Memory B cell (primary cell): ENCODE results near the gene BOK.
"Not testable (repeated sequence)": the region's sequence is repeated elsewhere in the genome, so short reads cannot be mapped to it uniquely, and the experiment has no call there.

Experiments used
- ATAC-seq: fragments of 150-1000 bp; cut with Tn5 transposase; 2 replicates; pipeline ENCODE4 v1.10.0; 2021; ENCODE audit warnings: low read depth, mild to moderate bottlenecking, moderate library complexity
- DNase-seq, 2 donors: peaks; one replicate each; pipeline ENCODE4 v3.0.0; 2022; ENCODE audit warnings: low spot score in 2 of 2
- H3K27ac Mint-ChIP-seq: one replicate; pipeline ENCODE4 v1.8.0; 2022; ENCODE audit warnings: mild to moderate bottlenecking, moderate library complexity, mixed read lengths
- H3K27me3 Mint-ChIP-seq: one replicate; pipeline ENCODE4 v1.8.0; 2022; ENCODE audit warnings: mixed read lengths
- H3K36me3 Mint-ChIP-seq: one replicate; pipeline ENCODE4 v1.8.0; 2022; ENCODE audit warnings: mild to moderate bottlenecking, mixed read lengths
- H3K4me1 Mint-ChIP-seq: one replicate; pipeline ENCODE4 v1.8.0; 2022; ENCODE audit warnings: mixed read lengths
- H3K4me3 Mint-ChIP-seq: one replicate; pipeline ENCODE4 v1.8.0; 2022; ENCODE audit warnings: mild to moderate bottlenecking, moderate library complexity, mixed read lengths
- H3K9me3 Mint-ChIP-seq: one replicate; pipeline ENCODE4 v1.8.0; 2022; ENCODE audit warnings: mixed read lengths

BOK gene

GRCh38 chr2:241567776-241568175, 9.2 kb downstream of the BOK start:
- peaks cover 3% of the 10 kb centered on the region for H3K27me3 Mint-ChIP-seq
- peaks cover 3% of the 10 kb centered on the region for H3K4me1 Mint-ChIP-seq
- H3K27ac Mint-ChIP-seq = no peak overlapping the region
- H3K4me3 Mint-ChIP-seq = no peak overlapping the region
- H3K36me3 Mint-ChIP-seq = peaks cover 6% of the 10 kb centered on the region
- H3K9me3 Mint-ChIP-seq = no peaks in the 10 kb centered on the region
- DNase-seq (no peak), ATAC-seq (no peak)

GRCh38 chr2:241568726-241569125, 10.2 kb downstream of the BOK start:
- Mint-ChIP-seq H3K9me3 (no peaks in the 10 kb centered on the region), H3K4me3 (no peak overlapping the region), H3K27ac (no peak overlapping the region), H3K27me3 (no peaks in the 10 kb centered on the region), H3K36me3 (peaks cover 8% of the 10 kb centered on the region), H3K4me1 (peaks cover 3% of the 10 kb centered on the region)
- ATAC-seq (no peak), DNase-seq (no peak)

- Mint-ChIP-seq H3K4me1 (peaks cover 3% of the 10 kb centered on the region), H3K36me3 (peaks cover 8% of the 10 kb centered on the region), H3K9me3 (no peaks in the 10 kb centered on the region), H3K27ac (no peak overlapping the region), H3K4me3 (no peak overlapping the region), H3K27me3 (no peaks in the 10 kb centered on the region)
- ATAC-seq (no peak), DNase-seq (no peak)
These were observed 11.3 kb downstream of the BOK start for GRCh38 chr2:241569831-241570281.

- H3K27me3 Mint-ChIP-seq = no peaks in the 10 kb centered on the region
- no peaks in the 10 kb centered on the region for H3K4me1 Mint-ChIP-seq
- DNase-seq (no peak), ATAC-seq (no peak)
- no peaks in the 10 kb centered on the region for H3K9me3 Mint-ChIP-seq
- no peak overlapping the region for H3K27ac Mint-ChIP-seq
- peaks cover 8% of the 10 kb centered on the region for H3K36me3 Mint-ChIP-seq
- H3K4me3 Mint-ChIP-seq = no peak overlapping the region
These were observed 12.5 kb downstream of the BOK start for GRCh38 chr2:241570961-241571581.

GRCh38 chr2:241571821-241572620, 13.5 kb downstream of the BOK start:
- DNase-seq = no peak
- H3K4me3 Mint-ChIP-seq = no peak overlapping the region
- H3K9me3 Mint-ChIP-seq = no peaks in the 10 kb centered on the region
- H3K36me3 Mint-ChIP-seq = peaks cover 8% of the 10 kb centered on the region
- no peak overlapping the region for H3K27ac Mint-ChIP-seq
- H3K4me1 Mint-ChIP-seq = no peaks in the 10 kb centered on the region
- no peaks in the 10 kb centered on the region for H3K27me3 Mint-ChIP-seq
- no peak for ATAC-seq

- H3K27ac Mint-ChIP-seq, H3K36me3 Mint-ChIP-seq, H3K4me1 Mint-ChIP-seq, DNase-seq, H3K27me3 Mint-ChIP-seq, H3K9me3 Mint-ChIP-seq, H3K4me3 Mint-ChIP-seq, ATAC-seq: not testable (repeated sequence)
These were observed 14.5 kb downstream of the BOK start for GRCh38 chr2:241572915-241573651.

- H3K27ac Mint-ChIP-seq = no peak overlapping the region
- ATAC-seq = no peak
- H3K4me3 Mint-ChIP-seq = no peak overlapping the region
- H3K27me3 Mint-ChIP-seq = no peaks in the 10 kb centered on the region
- no peaks in the 10 kb centered on the region for H3K9me3 Mint-ChIP-seq
- H3K4me1 Mint-ChIP-seq = no peaks in the 10 kb centered on the region
- peaks cover 8% of the 10 kb centered on the region for H3K36me3 Mint-ChIP-seq
- DNase-seq = no peak
These were observed 15.2 kb downstream of the BOK start for GRCh38 chr2:241573741-241574140.

- no peaks in the 10 kb centered on the region for H3K27me3 Mint-ChIP-seq
- H3K27ac Mint-ChIP-seq = no peak overlapping the region
- peaks cover 3% of the 10 kb centered on the region for H3K36me3 Mint-ChIP-seq
- no peak overlapping the region for H3K4me3 Mint-ChIP-seq
- DNase-seq = no peak
- no peak for ATAC-seq
- no peaks in the 10 kb centered on the region for H3K9me3 Mint-ChIP-seq
- no peaks in the 10 kb centered on the region for H3K4me1 Mint-ChIP-seq
These were observed 16.5 kb downstream of the BOK start for GRCh38 chr2:241574911-241575623.

GRCh38 chr2:241575624-241576292, 17.2 kb downstream of the BOK start:
- H3K4me3 Mint-ChIP-seq = no peak overlapping the region
- no peaks in the 10 kb centered on the region for H3K27me3 Mint-ChIP-seq
- H3K36me3 Mint-ChIP-seq = peaks cover 2% of the 10 kb centered on the region
- no peaks in the 10 kb centered on the region for H3K9me3 Mint-ChIP-seq
- no peak for ATAC-seq
- no peak overlapping the region for H3K27ac Mint-ChIP-seq
- no peaks in the 10 kb centered on the region for H3K4me1 Mint-ChIP-seq
- no peak for DNase-seq

- no peaks in the 10 kb centered on the region for H3K4me1 Mint-ChIP-seq
- H3K27me3 Mint-ChIP-seq = no peaks in the 10 kb centered on the region
These were observed 17.7 kb downstream of the BOK start for GRCh38 chr2:241576293-241576654.

GRCh38 chr2:241577413-241578122, 19.0 kb downstream of the BOK start:
- no peak overlapping the region for H3K4me3 Mint-ChIP-seq
- DNase-seq (no peak), ATAC-seq (no peak)
- no peak overlapping the region for H3K27ac Mint-ChIP-seq
- no peaks in the 10 kb centered on the region for H3K4me1 Mint-ChIP-seq
- H3K27me3 Mint-ChIP-seq = no peaks in the 10 kb centered on the region
- peaks cover 11% of the 10 kb centered on the region for H3K36me3 Mint-ChIP-seq
- H3K9me3 Mint-ChIP-seq = no peaks in the 10 kb centered on the region

More at GRCh38 chr2:241576293-241576654, 17.7 kb downstream of the BOK start:
- H3K27ac Mint-ChIP-seq = no peak overlapping the region
- DNase-seq (no peak), ATAC-seq (no peak)
- H3K9me3 Mint-ChIP-seq = no peaks in the 10 kb centered on the region
- H3K36me3 Mint-ChIP-seq = peaks cover 2% of the 10 kb centered on the region
- no peak overlapping the region for H3K4me3 Mint-ChIP-seq

- Mint-ChIP-seq H3K4me3 (no peak overlapping the region), H3K27me3 (no peaks in the 10 kb centered on the region), H3K36me3 (peaks cover 16% of the 10 kb centered on the region), H3K27ac (no peak overlapping the region), H3K4me1 (no peaks in the 10 kb centered on the region), H3K9me3 (no peaks in the 10 kb centered on the region)
- DNase-seq (no peak), ATAC-seq (no peak)
These were observed 20.7 kb downstream of the BOK start for GRCh38 chr2:241579281-241579680.

GRCh38 chr2:241582328-241582727, 23.8 kb downstream of the BOK start:
- ATAC-seq = no peak
- H3K36me3 Mint-ChIP-seq = peaks cover 38% of the 10 kb centered on the region

More at GRCh38 chr2:241582328-241582727, 23.8 kb downstream of the BOK start:
- no peak for DNase-seq
- H3K27me3 Mint-ChIP-seq = no peaks in the 10 kb centered on the region
- no peak overlapping the region for H3K4me3 Mint-ChIP-seq
- H3K4me1 Mint-ChIP-seq = no peaks in the 10 kb centered on the region
- H3K27ac Mint-ChIP-seq = no peak overlapping the region
- H3K9me3 Mint-ChIP-seq = peaks cover 2% of the 10 kb centered on the region
